Loucy (cell line): ENCODE results near the gene MTFR1L.

Experiments
- H2AFZ ChIP-seq: fragments of 200-600 bp; sonication (generic); 2 replicates; pipeline ENCODE4 v1.6.0; 2016; ENCODE audit warnings: antibody characterized with exemption, mild to moderate bottlenecking, low read length, moderate library complexity
- H3F3A ChIP-seq: fragments of 200-600 bp; 2 replicates; pipeline ENCODE4 v1.6.0; 2016; ENCODE audit warnings: antibody characterized with exemption, low read depth, mild to moderate bottlenecking
- H3K27me3 ChIP-seq: fragments of 200-600 bp; sonication (generic); 2 replicates; pipeline ENCODE4 v1.6.1; 2014; ENCODE audit warnings: low read length, mild to moderate bottlenecking; ENCODE audit not compliant: insufficient read depth, poor library complexity, severe bottlenecking
- H3K36me3 ChIP-seq: fragments of 200-600 bp; sonication (generic); 2 replicates; pipeline ENCODE4 v1.6.1; 2016; ENCODE audit warnings: low read length; ENCODE audit not compliant: insufficient read depth
- H3K4me1 ChIP-seq: fragments of 200-600 bp; sonication (generic); 2 replicates; pipeline ENCODE4 v1.5.1; 2014; ENCODE audit warnings: low read length, mild to moderate bottlenecking; ENCODE audit not compliant: insufficient read depth, poor library complexity, severe bottlenecking
- H3K4me2 ChIP-seq: fragments of 200-600 bp; sonication (generic); 2 replicates; pipeline ENCODE4 v1.6.0; 2014; ENCODE audit warnings: antibody characterized with exemption, low read length, low read depth, mild to moderate bottlenecking; ENCODE audit not compliant: poor library complexity, severe bottlenecking
- H3K4me3 ChIP-seq: fragments of 200-600 bp; sonication (generic); 2 replicates; pipeline ENCODE4 v1.5.1; 2014; ENCODE audit warnings: low read length, mild to moderate bottlenecking, mixed read lengths; ENCODE audit not compliant: poor library complexity, severe bottlenecking
- H3K79me2 ChIP-seq: fragments of 200-600 bp; sonication (generic); 2 replicates; pipeline ENCODE4 v1.6.1; 2014; ENCODE audit warnings: low read length; ENCODE audit not compliant: insufficient read depth
- H3K9ac ChIP-seq: fragments of 200-600 bp; sonication (generic); 2 replicates; pipeline ENCODE4 v1.6.0; 2014; ENCODE audit warnings: mild to moderate bottlenecking, low read depth, low read length, moderate library complexity; ENCODE audit not compliant: poor library complexity, severe bottlenecking
- H3K9me2 ChIP-seq: fragments of 200-600 bp; sonication (generic); replicated peaks from 2 replicates; pipeline ENCODE4 v1.6.1; 2016; ENCODE audit warnings: low read depth, low read length, mixed read lengths
- H3K9me3 ChIP-seq: fragments of 200-600 bp; sonication (generic); 2 replicates; pipeline ENCODE4 v1.6.1; 2014; ENCODE audit warnings: mild to moderate bottlenecking, antibody characterized with exemption, low read length, low read depth; ENCODE audit not compliant: insufficient read depth
- H4K20me1 ChIP-seq: fragments of 200-600 bp; sonication (generic); 2 replicates; pipeline ENCODE4 v1.6.0; 2014; ENCODE audit warnings: antibody characterized with exemption, low read length, mild to moderate bottlenecking; ENCODE audit not compliant: insufficient read depth, poor library complexity, severe bottlenecking
- CTCF ChIP-seq: fragments of 200-600 bp; sonication (generic); conservative IDR thresholded peaks from 2 replicates; pipeline ENCODE4 v1.5.1; 2014; ENCODE audit warnings: mild to moderate bottlenecking, antibody characterized with exemption, low read length
- EZH2phosphoT487 ChIP-seq: fragments of 200-600 bp; IDR thresholded peaks from 2 replicates; pipeline ENCODE4 v1.6.1; 2018; ENCODE audit warnings: antibody characterized with exemption, mild to moderate bottlenecking, moderate library complexity, borderline replicate concordance

The MTFR1L gene

GRCh38 chr1:25848531-25848930, 28.8 kb downstream of the MTFR1L start:
- no peaks in the 10 kb centered on the region for H3K9me2 ChIP-seq
- TF ChIP-seq EZH2phosphoT487: no peak
- TF ChIP-seq CTCF: no peak
- H3F3A ChIP-seq: no peaks in the 10 kb centered on the region
- no peaks in the 10 kb centered on the region for H3K9me3 ChIP-seq
- H3K4me2 ChIP-seq: no peak overlapping the region
- H3K36me3 ChIP-seq: no peaks in the 10 kb centered on the region
- no peak overlapping the region for H2AFZ ChIP-seq
- no peaks in the 10 kb centered on the region for H3K27me3 ChIP-seq
- H3K9ac ChIP-seq: no peak overlapping the region
- peaks cover 3% of the 10 kb centered on the region for H3K4me1 ChIP-seq
- no peaks in the 10 kb centered on the region for H4K20me1 ChIP-seq
- H3K79me2 ChIP-seq: peaks cover 13% of the 10 kb centered on the region
- no peak overlapping the region for H3K4me3 ChIP-seq

GRCh38 chr1:25854554-25854953, 34.8 kb downstream of the MTFR1L start:
- H3K79me2 ChIP-seq: peaks cover 25% of the 10 kb centered on the region
- H3K9me3 ChIP-seq: no peaks in the 10 kb centered on the region

GRCh38 chr1:25856856-25857255, 37.1 kb downstream of the MTFR1L start:
- H2AFZ ChIP-seq: no peak overlapping the region
- no peak overlapping the region for H3K9ac ChIP-seq
- H3K9me3 ChIP-seq: no peaks in the 10 kb centered on the region
- H3K4me1 ChIP-seq: peaks cover 13% of the 10 kb centered on the region
- H3K79me2 ChIP-seq: peaks cover 30% of the 10 kb centered on the region
- peak overlapping the region; percentile 29 for H3K4me2 ChIP-seq
- TF ChIP-seq CTCF (no peak), EZH2phosphoT487 (no peak)
- H3K9me2 ChIP-seq: no peaks in the 10 kb centered on the region
- H3K4me3 ChIP-seq: no peak overlapping the region
- no peaks in the 10 kb centered on the region for H3F3A ChIP-seq
- no peaks in the 10 kb centered on the region for H3K27me3 ChIP-seq
- H4K20me1 ChIP-seq: no peaks in the 10 kb centered on the region
- no peaks in the 10 kb centered on the region for H3K36me3 ChIP-seq

More at GRCh38 chr1:25854554-25854953, 34.8 kb downstream of the MTFR1L start:
- Histone ChIP-seq H3K9me2 (no peaks in the 10 kb centered on the region), H2AFZ (no peak overlapping the region), H3K27me3 (no peaks in the 10 kb centered on the region), H3F3A (no peaks in the 10 kb centered on the region), H4K20me1 (no peaks in the 10 kb centered on the region), H3K4me2 (peak overlapping the region; percentile 29), H3K4me3 (no peak overlapping the region), H3K36me3 (no peaks in the 10 kb centered on the region), H3K9ac (no peak overlapping the region), H3K4me1 (peaks cover 8% of the 10 kb centered on the region)
- TF ChIP-seq CTCF (no peak), EZH2phosphoT487 (no peak)
